WTC11 (cell line): ENCODE results near the gene GPR89B. TPM values are rescaled to one million over a fixed set of nuclear protein-coding genes. Genes with fewer than 3 reads are reported as not detected.
"Not testable (repeated sequence)": the region's sequence is repeated elsewhere in the genome, so short reads cannot be mapped to it uniquely, and the experiment has no call there.

Experiments
- ATAC-seq: fragments of 200-7000 bp; cut with Tn5 transposase; 2 replicates; pipeline ENCODE4 v1.10.0; 2021; ENCODE audit warnings: mild to moderate bottlenecking, moderate library complexity
- CTCF ChIA-PET: fragments of 300-600 bp; sonication (Branson Sonifier 250); formaldehyde crosslinking; loops from one replicate; lab custom pipeline; 2021; ENCODE audit warnings: antibody characterized with exemption; lab: Charles Lee
- POLR2A ChIA-PET: fragments of 350-600 bp; sonication (Branson Sonifier 250); formaldehyde crosslinking; loops from one replicate; lab custom pipeline; 2021; ENCODE audit warnings: antibody characterized with exemption; lab: Charles Lee
- DNase-seq: peaks from one replicate; pipeline ENCODE4 v3.0.0; 2021; ENCODE audit warnings: low spot score
- H3K27ac Mint-ChIP-seq: 2 replicates; pipeline ENCODE4 v1.8.0; 2021; ENCODE audit warnings: mixed read lengths
- H3K27me3 Mint-ChIP-seq: 2 replicates; pipeline ENCODE4 v1.8.0; 2021; ENCODE audit warnings: low read depth, mild to moderate bottlenecking, moderate library complexity, mixed read lengths
- H3K36me3 Mint-ChIP-seq: 2 replicates; pipeline ENCODE4 v1.8.0; 2021; ENCODE audit warnings: mixed read lengths
- H3K4me1 Mint-ChIP-seq: 2 replicates; pipeline ENCODE4 v1.8.0; 2022; ENCODE audit warnings: mixed read lengths
- H3K4me3 Mint-ChIP-seq: 2 replicates; pipeline ENCODE4 v1.8.0; 2021; ENCODE audit warnings: mild to moderate bottlenecking, moderate library complexity, mixed read lengths
- H3K9me3 Mint-ChIP-seq: 2 replicates; pipeline ENCODE4 v1.8.0; 2021; ENCODE audit warnings: mixed read lengths
- GRHL2 ChIP-seq: fragments of 250-450 bp; sonication (Bioruptor Pico); IDR thresholded peaks from 2 replicates; pipeline ENCODE4 v1.8.0; 2022; ENCODE audit warnings: mild to moderate bottlenecking, moderate library complexity; ENCODE audit not compliant: insufficient replicate concordance, severe bottlenecking
- SOX15 ChIP-seq: fragments of 250-450 bp; sonication (Bioruptor Pico); IDR thresholded peaks from 2 replicates; pipeline ENCODE4 v1.9.0; 2021; ENCODE audit warnings: mild to moderate bottlenecking
- ZNF423 ChIP-seq: fragments of 250-450 bp; sonication (Bioruptor Pico); IDR thresholded peaks from 2 replicates; pipeline ENCODE4 v2.1.2; 2022; ENCODE audit warnings: mild to moderate bottlenecking, moderate library complexity
- total RNA-seq: library from RNA; stranded (reverse); gene quantifications from 3 replicates; pipeline ENCODE4 v1.2.3, GENCODE V29; 2021
- TF ChIP-seq, protein P1 (sequence below): sonication (generic); formaldehyde crosslinking; IDR thresholded peaks from 2 replicates; pipeline ENCODE4 v1.8.0; 2023; ENCODE audit warnings: missing genetic modification reagents
- TF ChIP-seq, protein P2 (sequence below): sonication (generic); formaldehyde crosslinking; IDR thresholded peaks from 2 replicates; pipeline ENCODE4 v1.8.0; 2022; ENCODE audit warnings: mild to moderate bottlenecking, missing genetic modification reagents
- TF ChIP-seq, protein P3 (sequence below): sonication (generic); formaldehyde crosslinking; IDR thresholded peaks from 2 replicates; pipeline ENCODE4 v1.8.1; 2022; ENCODE audit warnings: missing genetic modification reagents, borderline replicate concordance

Gene GPR89B
- total RNA-seq, 1 experiment from 2014 or later = 16.3 TPM

- H3K27ac Mint-ChIP-seq = no peak overlapping the region
- ChIA-PET POLR2A (no interaction called here), CTCF (no interaction called here)
- H3K27me3 Mint-ChIP-seq = peaks cover 22% of the 10 kb centered on the region
- H3K4me3 Mint-ChIP-seq = no peak overlapping the region
- DNase-seq = no peak
- H3K4me1 Mint-ChIP-seq = peaks cover 35% of the 10 kb centered on the region
- H3K36me3 Mint-ChIP-seq = no peaks in the 10 kb centered on the region
- no peak for ATAC-seq
- TF ChIP-seq, protein P1, sequence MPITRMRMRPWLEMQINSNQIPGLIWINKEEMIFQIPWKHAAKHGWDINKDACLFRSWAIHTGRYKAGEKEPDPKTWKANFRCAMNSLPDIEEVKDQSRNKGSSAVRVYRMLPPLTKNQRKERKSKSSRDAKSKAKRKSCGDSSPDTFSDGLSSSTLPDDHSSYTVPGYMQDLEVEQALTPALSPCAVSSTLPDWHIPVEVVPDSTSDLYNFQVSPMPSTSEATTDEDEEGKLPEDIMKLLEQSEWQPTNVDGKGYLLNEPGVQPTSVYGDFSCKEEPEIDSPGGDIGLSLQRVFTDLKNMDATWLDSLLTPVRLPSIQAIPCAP = no peak
- TF ChIP-seq GRHL2 (CRISPR knock-in tag) (no peak), SOX15 (CRISPR knock-in tag) (no peak), ZNF423 (no peak)
- H3K9me3 Mint-ChIP-seq = no peaks in the 10 kb centered on the region
Observed at GRCh38 chr1:148010527-148010926, 82.3 kb downstream of the GPR89B start.

- H3K4me3 Mint-ChIP-seq = peak overlapping the region; percentile 75
- H3K9me3 Mint-ChIP-seq = not testable (repeated sequence)
Observed at GRCh38 chr1:148013177-148014144, 85.2 kb downstream of the GPR89B start.

DNA sequence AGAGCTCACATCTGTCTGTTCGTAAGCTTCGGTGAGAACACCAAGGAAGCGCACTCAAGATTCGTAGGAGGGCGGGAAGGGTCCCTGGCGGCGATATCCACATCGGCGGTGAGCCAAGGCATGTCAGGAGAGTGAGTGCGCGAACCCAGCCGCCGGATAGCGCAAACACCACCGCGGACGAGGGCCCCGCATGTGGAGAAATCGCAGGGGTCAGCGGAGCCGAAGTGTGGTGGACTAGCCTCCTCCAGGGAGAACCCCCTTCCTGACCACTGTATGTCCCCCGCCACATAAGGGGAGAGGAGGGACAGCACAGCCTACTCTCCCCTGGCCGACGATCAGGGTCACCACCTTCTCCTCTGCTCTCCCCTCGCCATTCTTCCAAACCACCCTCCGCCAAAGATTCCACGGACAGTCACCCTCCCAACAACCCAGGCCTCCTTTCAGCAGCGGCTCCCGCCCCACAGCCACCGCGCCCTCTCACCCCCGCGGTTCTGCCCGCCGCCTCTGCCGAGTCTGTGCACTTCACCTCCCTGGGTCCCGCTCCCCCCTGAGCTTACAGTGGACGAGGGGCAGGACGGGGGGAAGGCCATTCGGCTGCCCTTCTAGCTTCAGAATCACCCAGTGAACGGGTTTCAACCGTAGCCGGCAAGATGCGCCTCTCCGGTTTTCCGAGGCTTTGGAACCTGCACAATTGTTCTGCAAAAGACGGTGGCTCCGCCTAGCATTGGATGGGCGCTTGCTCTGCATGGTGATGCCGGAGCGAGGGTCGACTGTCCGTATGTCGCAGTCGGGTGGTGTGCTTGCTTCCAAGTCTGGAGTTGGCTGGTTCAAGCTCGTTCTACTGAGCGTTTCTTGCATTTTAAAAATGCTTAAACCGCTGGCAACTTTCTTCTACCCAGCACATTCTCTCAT is 86.3 kb downstream of the GPR89B start:
- H3K9me3 Mint-ChIP-seq, CTCF ChIA-PET, H3K27ac Mint-ChIP-seq, H3K36me3 Mint-ChIP-seq, POLR2A ChIA-PET: not testable (repeated sequence)
- DNase-seq = peak; percentile 23
- Mint-ChIP-seq H3K4me1 (peaks cover 41% of the 10 kb centered on the region), H3K4me3 (peak overlapping the region; percentile 75), H3K27me3 (peaks cover 33% of the 10 kb centered on the region)
- peak; percentile 48 for ATAC-seq

More at GRCh38 chr1:148013177-148014144, 85.2 kb downstream of the GPR89B start:
- ATAC-seq = peak; percentile 58
- H3K36me3 Mint-ChIP-seq, POLR2A ChIA-PET, CTCF ChIA-PET, H3K27ac Mint-ChIP-seq: not testable (repeated sequence)
- peak; percentile 54 for DNase-seq
- peaks cover 41% of the 10 kb centered on the region for H3K4me1 Mint-ChIP-seq
- peaks cover 33% of the 10 kb centered on the region for H3K27me3 Mint-ChIP-seq
- TF ChIP-seq, protein P2, sequence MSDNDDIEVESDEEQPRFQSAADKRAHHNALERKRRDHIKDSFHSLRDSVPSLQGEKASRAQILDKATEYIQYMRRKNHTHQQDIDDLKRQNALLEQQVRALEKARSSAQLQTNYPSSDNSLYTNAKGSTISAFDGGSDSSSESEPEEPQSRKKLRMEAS = peak; percentile 38; the same call in 1 of the 2 replicates

DNA sequence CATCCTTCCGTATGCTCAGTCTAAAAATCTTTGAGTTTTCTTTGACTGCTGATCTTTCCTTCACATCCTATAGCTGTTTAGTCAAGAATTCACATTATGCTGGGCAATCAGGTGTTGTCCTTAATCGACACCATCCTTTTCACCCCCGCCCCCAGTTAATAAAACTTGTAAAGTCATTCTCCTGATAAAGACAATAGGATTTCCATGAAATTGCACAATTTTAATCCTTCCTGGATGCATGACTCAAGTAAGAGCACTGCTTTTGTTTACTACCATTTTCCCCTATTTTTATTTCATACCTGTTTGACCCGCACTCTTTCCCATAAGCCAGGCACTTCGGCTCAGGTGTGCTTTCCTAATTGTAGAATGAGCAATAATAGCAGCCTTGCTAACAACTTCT is 96.7 kb downstream of the GPR89B start:
- H3K27ac Mint-ChIP-seq, POLR2A ChIA-PET, DNase-seq, H3K36me3 Mint-ChIP-seq, H3K27me3 Mint-ChIP-seq, H3K9me3 Mint-ChIP-seq, H3K4me1 Mint-ChIP-seq, H3K4me3 Mint-ChIP-seq, ATAC-seq, CTCF ChIA-PET: not testable (repeated sequence)

DNA sequence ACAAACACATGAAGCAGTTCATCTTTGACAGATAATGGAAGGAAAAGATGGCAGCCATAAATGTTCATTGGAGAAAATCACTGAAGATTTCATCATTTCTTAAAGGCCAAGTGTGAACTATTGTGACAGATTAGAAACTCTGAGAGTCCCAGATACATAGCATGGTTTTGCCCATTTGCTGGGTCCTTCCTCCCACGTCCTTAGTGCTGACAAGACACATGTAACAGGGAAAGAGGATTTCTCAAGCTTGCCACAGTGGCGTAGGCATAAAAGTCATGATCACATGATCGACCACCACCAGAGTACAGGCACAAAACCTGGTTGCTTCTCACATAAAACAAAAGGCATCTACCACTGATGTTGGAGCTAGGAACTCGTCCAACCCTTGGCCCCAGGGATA is 98.8 kb downstream of the GPR89B start:
- H3K27me3 Mint-ChIP-seq, H3K9me3 Mint-ChIP-seq, H3K36me3 Mint-ChIP-seq, POLR2A ChIA-PET, H3K27ac Mint-ChIP-seq, H3K4me1 Mint-ChIP-seq, H3K4me3 Mint-ChIP-seq, ATAC-seq, DNase-seq, CTCF ChIA-PET: not testable (repeated sequence)

DNA sequence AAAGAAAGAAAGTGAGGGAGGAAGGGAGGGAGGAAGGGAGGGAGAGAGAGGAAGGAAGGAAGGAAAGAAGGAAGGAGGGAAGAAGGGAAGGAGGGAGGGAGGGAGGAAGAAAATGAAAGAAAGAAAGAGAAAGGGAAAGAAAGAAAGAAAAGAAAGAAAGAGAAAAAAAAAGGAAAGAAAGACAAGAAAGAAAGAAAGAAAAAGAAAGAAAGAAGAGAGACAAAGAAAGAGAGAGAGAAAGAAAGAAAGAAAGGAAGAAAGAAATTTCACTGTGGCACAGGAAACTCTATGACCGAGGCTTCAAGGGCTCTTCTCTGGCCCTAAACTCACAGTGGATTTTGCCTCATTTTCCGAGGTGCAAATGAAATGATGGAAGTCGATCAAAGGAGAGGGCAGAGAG is 104.0 kb downstream of the GPR89B start:
- H3K4me1 Mint-ChIP-seq, CTCF ChIA-PET, POLR2A ChIA-PET: not testable (repeated sequence)

GRCh38 chr1:148032690-148033089 is 104.5 kb downstream of the GPR89B start:
- H3K4me1 Mint-ChIP-seq, H3K27ac Mint-ChIP-seq, POLR2A ChIA-PET, H3K36me3 Mint-ChIP-seq, DNase-seq, CTCF ChIA-PET, H3K9me3 Mint-ChIP-seq: not testable (repeated sequence)
- Mint-ChIP-seq H3K27me3 (peaks cover 16% of the 10 kb centered on the region), H3K4me3 (peak overlapping the region; percentile 67)
- peak; percentile 88 for ATAC-seq

More for the DNA sequence above, 104.0 kb downstream of the GPR89B start:
- H3K27me3 Mint-ChIP-seq = peaks cover 16% of the 10 kb centered on the region
- DNase-seq, H3K36me3 Mint-ChIP-seq, ATAC-seq, H3K27ac Mint-ChIP-seq, H3K9me3 Mint-ChIP-seq: not testable (repeated sequence)
- H3K4me3 Mint-ChIP-seq = peak overlapping the region; percentile 67
- TF ChIP-seq, protein P3, sequence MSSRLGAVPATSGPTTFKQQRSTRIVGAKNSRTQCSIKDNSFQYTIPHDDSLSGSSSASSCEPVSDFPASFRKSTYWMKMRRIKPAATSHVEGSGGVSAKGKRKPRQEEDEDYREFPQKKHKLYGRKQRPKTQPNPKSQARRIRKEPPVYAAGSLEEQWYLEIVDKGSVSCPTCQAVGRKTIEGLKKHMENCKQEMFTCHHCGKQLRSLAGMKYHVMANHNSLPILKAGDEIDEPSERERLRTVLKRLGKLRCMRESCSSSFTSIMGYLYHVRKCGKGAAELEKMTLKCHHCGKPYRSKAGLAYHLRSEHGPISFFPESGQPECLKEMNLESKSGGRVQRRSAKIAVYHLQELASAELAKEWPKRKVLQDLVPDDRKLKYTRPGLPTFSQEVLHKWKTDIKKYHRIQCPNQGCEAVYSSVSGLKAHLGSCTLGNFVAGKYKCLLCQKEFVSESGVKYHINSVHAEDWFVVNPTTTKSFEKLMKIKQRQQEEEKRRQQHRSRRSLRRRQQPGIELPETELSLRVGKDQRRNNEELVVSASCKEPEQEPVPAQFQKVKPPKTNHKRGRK (CRISPR knock-in tag) = 0 out of 2 replicates have a peak, but pooled peaks have one; percentile 69

GRCh38 chr1:148033147-148033546 is 104.9 kb downstream of the GPR89B start:
- H3K27me3 Mint-ChIP-seq = peaks cover 16% of the 10 kb centered on the region
- H3K27ac Mint-ChIP-seq, ATAC-seq, H3K9me3 Mint-ChIP-seq, DNase-seq, H3K4me1 Mint-ChIP-seq, POLR2A ChIA-PET, CTCF ChIA-PET, H3K36me3 Mint-ChIP-seq: not testable (repeated sequence)
- H3K4me3 Mint-ChIP-seq = peak overlapping the region; percentile 82
